IMR-90 (cell line): ENCODE results near the gene EDA. TPM values are rescaled to one million over a fixed set of nuclear protein-coding genes. Genes with fewer than 3 reads are reported as not detected.

Source experiments
- ATAC-seq: fragments of 200-7000 bp; cut with Tn5 transposase; 2 replicates; pipeline ENCODE4 v1.9.1; 2020; ENCODE audit warnings: low read depth, mild to moderate bottlenecking, moderate library complexity
- BruUV-seq: library from RNA; stranded (reverse); fragments of 400-500 nt; replicated peaks from 2 replicates; lab custom pipeline; 2021; lab: Mats Ljungman, UMichigan
- CTCF ChIA-PET: fragments of 300-600 bp; formaldehyde crosslinking; extraction: SDS; loops from one replicate; lab custom pipeline; 2021; ENCODE audit warnings: antibody characterized with exemption; lab: Yijun Ruan, JAX
- POLR2A ChIA-PET: fragments of 300-600 bp; sonication (Branson Sonifier 250); formaldehyde crosslinking; loops from one replicate; lab custom pipeline; 2022; ENCODE audit warnings: antibody characterized with exemption; ENCODE audit not compliant: unreplicated experiment; lab: Charles Lee
- DNase-seq: peaks from one replicate; pipeline ENCODE4 v3.0.0; 2013
- H2AFZ ChIP-seq: replicated peaks from 2 replicates; pipeline ENCODE3; 2013; ENCODE audit warnings: low read length, mild to moderate bottlenecking; ENCODE audit not compliant: poor library complexity
- H2AK5ac ChIP-seq: 2 replicates; pipeline ENCODE4 v1.6.1; 2013; ENCODE audit warnings: low read depth, low read length, inconsistent platforms
- H2AK9ac ChIP-seq: replicated peaks from 2 replicates; pipeline ENCODE3; 2013; ENCODE audit warnings: mild to moderate bottlenecking, low read depth, low read length, moderate library complexity; ENCODE audit not compliant: poor library complexity
- H2BK120ac ChIP-seq: 2 replicates; pipeline ENCODE4 v1.6.1; 2013; ENCODE audit warnings: low read depth, low read length, inconsistent platforms
- H2BK15ac ChIP-seq: 3 replicates; pipeline ENCODE4 v1.6.1; 2013; ENCODE audit warnings: low read depth, low read length, inconsistent platforms
- H2BK20ac ChIP-seq: 2 replicates; pipeline ENCODE4 v1.6.1; 2013; ENCODE audit warnings: low read depth, mild to moderate bottlenecking, inconsistent platforms, low read length, moderate library complexity
- H2BK5ac ChIP-seq: 2 replicates; pipeline ENCODE4 v1.6.1; 2013; ENCODE audit warnings: mild to moderate bottlenecking, low read depth, low read length, inconsistent platforms; ENCODE audit not compliant: poor library complexity, severe bottlenecking
- H3K14ac ChIP-seq: replicated peaks from 2 replicates; pipeline ENCODE4 v1.6.1; 2013; ENCODE audit warnings: low read depth, low read length, inconsistent platforms
- H3K18ac ChIP-seq: 2 replicates; pipeline ENCODE4 v1.6.1; 2013; ENCODE audit warnings: low read depth, low read length, control low read depth
- H3K23ac ChIP-seq: 2 replicates; pipeline ENCODE4 v1.6.1; 2013; ENCODE audit warnings: low read depth, low read length, inconsistent platforms
- H3K27ac ChIP-seq: 2 replicates; pipeline ENCODE4 v1.5.1; 2013; ENCODE audit warnings: mild to moderate bottlenecking, control low read depth, low read length; ENCODE audit not compliant: insufficient read depth
- H3K27me3 ChIP-seq: 2 replicates; pipeline ENCODE4 v1.6.1; 2013; ENCODE audit warnings: low read length; ENCODE audit not compliant: control insufficient read depth, insufficient read depth
- H3K36me3 ChIP-seq: 2 replicates; pipeline ENCODE4 v1.6.1; 2013; ENCODE audit warnings: low read length, mixed read lengths; ENCODE audit not compliant: control insufficient read depth, insufficient read depth
- H3K4ac ChIP-seq: 2 replicates; pipeline ENCODE4 v1.6.1; 2013; ENCODE audit warnings: low read depth, low read length, inconsistent platforms
- H3K4me1 ChIP-seq: 2 replicates; pipeline ENCODE4 v1.6.1; 2013; ENCODE audit warnings: low read length, mixed read lengths; ENCODE audit not compliant: control insufficient read depth, insufficient read depth
- H3K4me2 ChIP-seq: 2 replicates; pipeline ENCODE4 v1.6.1; 2013; ENCODE audit warnings: low read depth, mild to moderate bottlenecking, control low read depth, low read length, moderate library complexity
- H3K4me3 ChIP-seq: 2 replicates; pipeline ENCODE4 v1.5.1; 2013; ENCODE audit warnings: low read depth, mild to moderate bottlenecking, control low read depth, low read length, moderate library complexity; ENCODE audit not compliant: insufficient read depth
- H3K56ac ChIP-seq: 2 replicates; pipeline ENCODE4 v1.6.1; 2013; ENCODE audit warnings: low read length, inconsistent platforms; ENCODE audit not compliant: insufficient read depth; ENCODE audit errors: extremely low read depth
- H3K79me1 ChIP-seq, 2 experiments: 2 replicates each; pipeline ENCODE4 v1.6.1; 2013; ENCODE audit warnings: low read length in 2 of 2, inconsistent platforms in 1 of 2, low read depth in 1 of 2
- H3K9ac ChIP-seq: 2 replicates; pipeline ENCODE4 v1.6.1; 2013; ENCODE audit warnings: low read depth, low read length, control low read depth
- H3K9me1 ChIP-seq: 2 replicates; pipeline ENCODE4 v1.6.1; 2013; ENCODE audit warnings: low read length, inconsistent platforms; ENCODE audit not compliant: insufficient read depth
- H3K9me3 ChIP-seq: 2 replicates; pipeline ENCODE4 v1.6.1; 2013; ENCODE audit warnings: low read length; ENCODE audit not compliant: control insufficient read depth, insufficient read depth
- H4K20me1 ChIP-seq: 2 replicates; pipeline ENCODE4 v1.6.1; 2013; ENCODE audit warnings: low read length, inconsistent platforms; ENCODE audit not compliant: insufficient read depth
- H4K5ac ChIP-seq: 2 replicates; pipeline ENCODE4 v1.6.1; 2013; ENCODE audit warnings: mild to moderate bottlenecking, low read depth, low read length, control low read depth
- H4K8ac ChIP-seq, 2 experiments: 2 replicates each; pipeline ENCODE4 v1.6.1; 2013; ENCODE audit warnings: low read depth in 2 of 2, low read length in 2 of 2, control low read depth in 1 of 2, inconsistent platforms in 1 of 2
- H4K91ac ChIP-seq: 2 replicates; pipeline ENCODE4 v1.6.1; 2013; ENCODE audit warnings: low read depth, low read length, inconsistent platforms; ENCODE audit not compliant: insufficient read depth
- BHLHE40 ChIP-seq: fragments of 150-350 bp; IDR thresholded peaks from 2 replicates; pipeline ENCODE4 v1.6.1; 2016; ENCODE audit warnings: mild to moderate bottlenecking, low read depth, low read length
- CEBPB ChIP-seq: IDR thresholded peaks from 2 replicates; pipeline ENCODE4 v1.6.1; 2012; ENCODE audit warnings: low read depth, low read length, improper control_type of control experiment
- CHD1 ChIP-seq: IDR thresholded peaks from 2 replicates; pipeline ENCODE4 v1.6.1; 2012; ENCODE audit warnings: low read depth, low read length, improper control_type of control experiment
- ELK1 ChIP-seq: fragments of 150-350 bp; IDR thresholded peaks from 2 replicates; pipeline ENCODE4 v1.6.1; 2016; ENCODE audit warnings: low read depth, mild to moderate bottlenecking, low read length, moderate library complexity, borderline replicate concordance
- FOS ChIP-seq: fragments of 150-350 bp; IDR thresholded peaks from 2 replicates; pipeline ENCODE4 v1.6.1; 2016; ENCODE audit warnings: low read depth, low read length
- MAFK ChIP-seq: IDR thresholded peaks from 2 replicates; pipeline ENCODE4 v1.6.1; 2012; ENCODE audit warnings: low read depth, low read length, improper control_type of control experiment
- MAZ ChIP-seq: IDR thresholded peaks from 2 replicates; pipeline ENCODE4 v1.6.1; 2012; ENCODE audit warnings: low read depth, mild to moderate bottlenecking, low read length, improper control_type of control experiment, moderate library complexity, borderline replicate concordance
- MXI1 ChIP-seq: IDR thresholded peaks from 2 replicates; pipeline ENCODE4 v1.6.1; 2012; ENCODE audit warnings: low read depth, mild to moderate bottlenecking, low read length, moderate library complexity, borderline replicate concordance
- NFE2L2 ChIP-seq: fragments of 150-350 bp; IDR thresholded peaks from 2 replicates; pipeline ENCODE4 v1.6.1; 2016; ENCODE audit warnings: low read depth, mild to moderate bottlenecking, low read length
- POLR2A ChIP-seq: IDR thresholded peaks from 2 replicates; pipeline ENCODE4 v1.6.1; 2012; ENCODE audit warnings: mild to moderate bottlenecking, low read depth, low read length
- RAD21 ChIP-seq: IDR thresholded peaks from 2 replicates; pipeline ENCODE4 v1.6.1; 2012; ENCODE audit warnings: low read length, improper control_type of control experiment
- RCOR1 ChIP-seq: IDR thresholded peaks from 2 replicates; pipeline ENCODE4 v1.6.1; 2012; ENCODE audit warnings: mild to moderate bottlenecking, low read length, improper control_type of control experiment; ENCODE audit not compliant: insufficient replicate concordance
- RFX5 ChIP-seq: IDR thresholded peaks from 2 replicates; pipeline ENCODE4 v1.8.0; 2012; ENCODE audit warnings: low read depth, mild to moderate bottlenecking, low read length, moderate library complexity
- SMC3 ChIP-seq: fragments of 150-350 bp; IDR thresholded peaks from 2 replicates; pipeline ENCODE4 v1.6.1; 2016; ENCODE audit warnings: low read depth, mild to moderate bottlenecking, antibody characterized with exemption, low read length, moderate library complexity
- USF2 ChIP-seq: fragments of 150-350 bp; IDR thresholded peaks from 2 replicates; pipeline ENCODE4 v1.6.1; 2017; ENCODE audit warnings: mild to moderate bottlenecking, antibody characterized with exemption, low read length, low read depth
- WGBS, 2 experiments: methylation state at CpG; one replicate each; pipeline versions ENCODE4 v1.1.5 to v1.1.7; 2013; ENCODE audit warnings: missing lambda C conversion rate in 2 of 2; ENCODE audit not compliant: insufficient read length in 1 of 2; ENCODE audit errors: extremely low coverage in 2 of 2; 5-methylcytosine and 5-hydroxymethylcytosine counted together
- dilution Hi-C: fragments of 300-500 bp; cut with HindIII; formaldehyde crosslinking; loops from one replicate; pipeline ENCODE4 v1.14.3; 2018; ENCODE audit warnings: low sequenced_read_pairs; ENCODE audit not compliant: unreplicated experiment
- in situ Hi-C: fragments of 300-500 bp; cut with MboI; formaldehyde crosslinking; loops from 3 replicates; pipeline ENCODE4 v1.14.3; 2019; ENCODE audit warnings: low sequenced_read_pairs, inconsistent platforms, mixed read lengths
- intact Hi-C: fragments of 100-400 bp; cut with micrococcal nuclease; formaldehyde crosslinking; loops from 2 replicates; pipeline ENCODE4 v1.10.0; 2022
- polyA plus RNA-seq, 3 experiments: library from polyadenylated mRNA; depleted of rRNA; stranded (reverse); fragments of >200 nt; gene quantifications; 2 replicates each; pipeline ENCODE4 v1.2.3, GENCODE V29; 2012; ENCODE audit warnings: low replicate concordance in 1 of 3
- total RNA-seq: library from RNA; depleted of rRNA; stranded (reverse); fragments of >200 nt; gene quantifications from 2 replicates; pipeline ENCODE4 v1.2.3, GENCODE V29; 2012
- TF ChIP-seq, protein P1 (sequence below): conservative IDR thresholded peaks from 2 replicates; pipeline ENCODE4 v1.5.1; 2012; ENCODE audit warnings: mild to moderate bottlenecking, low read depth, low read length, improper control_type of control experiment

The EDA gene
- total and polyA plus RNA-seq, 2 of the 4 experiments (the other 2 are of a cell fraction): under 0.01 TPM; not detected in 1

DNA sequence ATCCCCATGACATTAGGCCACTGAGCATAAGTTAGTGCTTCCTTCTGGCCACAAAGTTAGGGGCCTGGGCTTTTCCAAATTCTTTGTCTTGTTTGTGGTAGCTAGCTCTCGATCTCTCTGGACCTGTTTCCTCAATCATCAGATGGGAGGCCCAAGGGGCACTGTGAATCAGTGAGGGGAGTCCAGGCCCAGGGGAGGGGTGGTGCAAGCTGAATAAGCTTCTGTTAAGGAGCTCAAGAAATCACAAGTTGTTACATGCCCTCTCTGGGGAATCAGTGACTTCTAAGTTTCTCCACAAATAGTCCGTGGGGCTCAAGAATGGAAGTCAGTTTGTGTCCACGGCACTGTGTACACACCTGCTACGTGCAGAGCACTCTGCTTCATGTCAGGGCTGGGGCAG, 418.7 kb downstream of the EDA start:
- Histone ChIP-seq H4K5ac (no peak overlapping the region), H3K4ac (no peak overlapping the region), H3K79me1 (no peaks in the 10 kb centered on the region), H3K27me3 (peaks cover 2% of the 10 kb centered on the region; the same call in 1 of the 2 replicates), H3K14ac (no peak overlapping the region), H2AK5ac (no peak overlapping the region), H3K9me1 (no peaks in the 10 kb centered on the region), H3K36me3 (no peaks in the 10 kb centered on the region), H2BK120ac (no peak overlapping the region), H3K9ac (no peak overlapping the region), H3K4me2 (no peak overlapping the region), H3K4me1 (no peaks in the 10 kb centered on the region), H3K23ac (no peak overlapping the region), H4K8ac (no peak overlapping the region), H2BK5ac (no peak overlapping the region), H2BK15ac (no peak overlapping the region), H3K56ac (no peak overlapping the region), H3K4me3 (no peak overlapping the region), H2BK20ac (no peak overlapping the region), H2AK9ac (no peak overlapping the region), H4K91ac (no peak overlapping the region), H4K20me1 (no peaks in the 10 kb centered on the region), H3K18ac (no peak overlapping the region), H3K9me3 (no peaks in the 10 kb centered on the region), H3K27ac (no peak overlapping the region), H2AFZ (no peak overlapping the region)
- WGBS, 2 experiments: 44% methylated on average over 3 of the region's 4 CpGs; no CpG with 5 or more reads in 1 of the 2 experiments
- dilution Hi-C loops (no loop called here), intact Hi-C loops (loop anchor here (5.0 kb wide), 1 partner anchor 1212 kb away; no protein-coding TSS in a partner anchor), in situ Hi-C loops (no loop called here)
- TF ChIP-seq, protein P1, sequence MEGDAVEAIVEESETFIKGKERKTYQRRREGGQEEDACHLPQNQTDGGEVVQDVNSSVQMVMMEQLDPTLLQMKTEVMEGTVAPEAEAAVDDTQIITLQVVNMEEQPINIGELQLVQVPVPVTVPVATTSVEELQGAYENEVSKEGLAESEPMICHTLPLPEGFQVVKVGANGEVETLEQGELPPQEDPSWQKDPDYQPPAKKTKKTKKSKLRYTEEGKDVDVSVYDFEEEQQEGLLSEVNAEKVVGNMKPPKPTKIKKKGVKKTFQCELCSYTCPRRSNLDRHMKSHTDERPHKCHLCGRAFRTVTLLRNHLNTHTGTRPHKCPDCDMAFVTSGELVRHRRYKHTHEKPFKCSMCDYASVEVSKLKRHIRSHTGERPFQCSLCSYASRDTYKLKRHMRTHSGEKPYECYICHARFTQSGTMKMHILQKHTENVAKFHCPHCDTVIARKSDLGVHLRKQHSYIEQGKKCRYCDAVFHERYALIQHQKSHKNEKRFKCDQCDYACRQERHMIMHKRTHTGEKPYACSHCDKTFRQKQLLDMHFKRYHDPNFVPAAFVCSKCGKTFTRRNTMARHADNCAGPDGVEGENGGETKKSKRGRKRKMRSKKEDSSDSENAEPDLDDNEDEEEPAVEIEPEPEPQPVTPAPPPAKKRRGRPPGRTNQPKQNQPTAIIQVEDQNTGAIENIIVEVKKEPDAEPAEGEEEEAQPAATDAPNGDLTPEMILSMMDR: no peak
- TF ChIP-seq BHLHE40 (no peak), MAZ (no peak), RCOR1 (no peak), NFE2L2 (no peak), RFX5 (no peak), RAD21 (no peak), MXI1 (no peak), CHD1 (no peak), CEBPB (no peak), ELK1 (no peak), FOS (no peak), SMC3 (no peak), USF2 (no peak), POLR2A (no peak), MAFK (no peak)
- ChIA-PET POLR2A (no interaction called here), CTCF (interaction anchor here (1.7 kb wide), 1 partner anchor 63 kb away, joined by 6 read pairs; no protein-coding TSS in a partner anchor)
- DNase-seq: no peak
- no peak for ATAC-seq
- no TSS peak for BruUV-seq
